Calu3 (cell line): ENCODE results near the gene OPN1MW2. TPM values are rescaled to one million over a fixed set of nuclear protein-coding genes. Genes with fewer than 3 reads are reported as not detected.
"Not testable (repeated sequence)": the region's sequence is repeated elsewhere in the genome, so short reads cannot be mapped to it uniquely, and the experiment has no call there.

ENCODE experiments used
- Bru-seq: library from RNA; stranded (reverse); fragments of 400-500 nt; gene quantifications from one replicate; lab custom pipeline; 2021; lab: Mats Ljungman, UMichigan
- BruChase-seq, 2 experiments: library from RNA; stranded (reverse); fragments of 400-500 nt; gene quantifications; one replicate each; lab custom pipeline; 2021; lab: Mats Ljungman, UMichigan
- BruUV-seq: library from RNA; stranded (reverse); fragments of 400-500 nt; replicated peaks from 2 replicates; lab custom pipeline; 2021; lab: Mats Ljungman, UMichigan
- CTCF ChIA-PET: fragments of 300-600 bp; sonication (Branson Sonifier 250); formaldehyde crosslinking; loops from one replicate; lab custom pipeline; 2022; ENCODE audit warnings: antibody characterized with exemption; lab: Charles Lee
- DNase-seq: peaks from one replicate; pipeline ENCODE4 v3.0.0; 2022
- H3K27ac Mint-ChIP-seq: one replicate; pipeline ENCODE4 v1.8.0; 2022; ENCODE audit warnings: mixed read lengths; ENCODE audit not compliant: unreplicated experiment
- H3K27me3 Mint-ChIP-seq: one replicate; pipeline ENCODE4 v1.8.0; 2022; ENCODE audit warnings: mixed read lengths; ENCODE audit not compliant: unreplicated experiment
- H3K36me3 Mint-ChIP-seq: one replicate; pipeline ENCODE4 v1.8.0; 2022; ENCODE audit warnings: mild to moderate bottlenecking, moderate library complexity, mixed read lengths; ENCODE audit not compliant: insufficient read depth, unreplicated experiment
- H3K4me1 Mint-ChIP-seq: one replicate; pipeline ENCODE4 v1.8.0; 2022; ENCODE audit warnings: mild to moderate bottlenecking, low read depth, mixed read lengths; ENCODE audit not compliant: unreplicated experiment
- H3K4me3 Mint-ChIP-seq: one replicate; pipeline ENCODE4 v1.8.0; 2022; ENCODE audit warnings: mild to moderate bottlenecking, low read depth, moderate library complexity, mixed read lengths; ENCODE audit not compliant: unreplicated experiment
- H3K9me3 Mint-ChIP-seq: one replicate; pipeline ENCODE4 v1.8.0; 2022; ENCODE audit warnings: low read depth, mixed read lengths; ENCODE audit not compliant: unreplicated experiment
- intact Hi-C: fragments of 100-400 bp; cut with micrococcal nuclease; formaldehyde crosslinking; loops from one replicate; pipeline ENCODE4 v1.10.0; 2022; ENCODE audit not compliant: unreplicated experiment
- long read RNA-seq: library from polyadenylated mRNA; stranded (forward); transcript quantifications from one replicate; pipeline ENCODE4 v2.0.0, GENCODE V29; 2022
- total RNA-seq: library from RNA; stranded (reverse); gene quantifications from 2 replicates; pipeline ENCODE4 v1.2.3, GENCODE V29; 2022

OPN1MW2 gene
- total RNA-seq (not detected in 2 replicates), Bru-seq, nascent RNA (not detected), BruChase-seq, experiment 1, labeled RNA remaining after a 6-hour chase (not detected), BruChase-seq, experiment 2, labeled RNA remaining after a 2-hour chase (not detected)
- long read RNA-seq = 0 reads

DNA sequence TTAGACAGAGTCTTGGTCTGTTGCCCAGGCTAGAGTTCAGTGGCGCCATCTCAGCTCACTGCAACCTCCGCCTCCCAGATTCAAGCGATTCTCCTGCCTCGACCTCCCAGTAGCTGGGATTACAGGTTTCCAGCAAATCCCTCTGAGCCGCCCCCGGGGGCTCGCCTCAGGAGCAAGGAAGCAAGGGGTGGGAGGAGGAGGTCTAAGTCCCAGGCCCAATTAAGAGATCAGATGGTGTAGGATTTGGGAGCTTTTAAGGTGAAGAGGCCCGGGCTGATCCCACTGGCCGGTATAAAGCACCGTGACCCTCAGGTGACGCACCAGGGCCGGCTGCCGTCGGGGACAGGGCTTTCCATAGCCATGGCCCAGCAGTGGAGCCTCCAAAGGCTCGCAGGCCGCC lies at the start of gene OPN1MW2:
Gene OPN1MW2, plus strand, starts transcription at position 301 of the 400 bp plus-strand sequence. Its CDS starts 60 bp downstream, at position 361.
- H3K9me3 Mint-ChIP-seq, BruUV-seq, CTCF ChIA-PET, intact Hi-C loops, H3K27ac Mint-ChIP-seq, DNase-seq, H3K4me3 Mint-ChIP-seq, H3K27me3 Mint-ChIP-seq, H3K36me3 Mint-ChIP-seq, H3K4me1 Mint-ChIP-seq: not testable (repeated sequence)

GRCh38 chrX:154172535-154172943 lies 47.0 kb upstream of the OPN1MW2 start:
- intact Hi-C loops, H3K4me1 Mint-ChIP-seq, CTCF ChIA-PET, H3K4me3 Mint-ChIP-seq, H3K27ac Mint-ChIP-seq, DNase-seq, H3K9me3 Mint-ChIP-seq, H3K27me3 Mint-ChIP-seq, BruUV-seq, H3K36me3 Mint-ChIP-seq: not testable (repeated sequence)

- H3K27me3 Mint-ChIP-seq, H3K27ac Mint-ChIP-seq, H3K4me1 Mint-ChIP-seq, DNase-seq, H3K9me3 Mint-ChIP-seq, CTCF ChIA-PET, H3K4me3 Mint-ChIP-seq, H3K36me3 Mint-ChIP-seq, intact Hi-C loops, BruUV-seq: not testable (repeated sequence)
Observed at GRCh38 chrX:154174356-154174755, 45.2 kb upstream of the OPN1MW2 start.

DNA sequence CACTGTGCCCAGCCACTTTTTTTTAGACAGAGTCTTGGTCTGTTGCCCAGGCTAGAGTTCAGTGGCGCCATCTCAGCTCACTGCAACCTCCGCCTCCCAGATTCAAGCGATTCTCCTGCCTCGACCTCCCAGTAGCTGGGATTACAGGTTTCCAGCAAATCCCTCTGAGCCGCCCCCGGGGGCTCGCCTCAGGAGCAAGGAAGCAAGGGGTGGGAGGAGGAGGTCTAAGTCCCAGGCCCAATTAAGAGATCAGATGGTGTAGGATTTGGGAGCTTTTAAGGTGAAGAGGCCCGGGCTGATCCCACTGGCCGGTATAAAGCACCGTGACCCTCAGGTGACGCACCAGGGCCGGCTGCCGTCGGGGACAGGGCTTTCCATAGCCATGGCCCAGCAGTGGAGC lies 37.3 kb upstream of the OPN1MW2 start, which contains the start of gene OPN1MW:
Gene OPN1MW, plus strand, starts transcription at position 301 of the 400 bp plus-strand sequence. Its CDS starts 82 bp downstream, at position 383.
- DNase-seq, H3K9me3 Mint-ChIP-seq, H3K27me3 Mint-ChIP-seq, H3K4me1 Mint-ChIP-seq, H3K27ac Mint-ChIP-seq, H3K36me3 Mint-ChIP-seq, H3K4me3 Mint-ChIP-seq, intact Hi-C loops, CTCF ChIA-PET, BruUV-seq: not testable (repeated sequence)

GRCh38 chrX:154183794-154184193 lies 35.8 kb upstream of the OPN1MW2 start:
- H3K4me3 Mint-ChIP-seq, CTCF ChIA-PET, H3K4me1 Mint-ChIP-seq, H3K36me3 Mint-ChIP-seq, H3K27ac Mint-ChIP-seq, intact Hi-C loops, BruUV-seq, H3K27me3 Mint-ChIP-seq, H3K9me3 Mint-ChIP-seq, DNase-seq: not testable (repeated sequence)

GRCh38 chrX:154192846-154193245 lies 26.7 kb upstream of the OPN1MW2 start:
- H3K27me3 Mint-ChIP-seq, BruUV-seq, H3K9me3 Mint-ChIP-seq, H3K4me3 Mint-ChIP-seq, H3K36me3 Mint-ChIP-seq, intact Hi-C loops, H3K27ac Mint-ChIP-seq, H3K4me1 Mint-ChIP-seq, CTCF ChIA-PET, DNase-seq: not testable (repeated sequence)

DNA sequence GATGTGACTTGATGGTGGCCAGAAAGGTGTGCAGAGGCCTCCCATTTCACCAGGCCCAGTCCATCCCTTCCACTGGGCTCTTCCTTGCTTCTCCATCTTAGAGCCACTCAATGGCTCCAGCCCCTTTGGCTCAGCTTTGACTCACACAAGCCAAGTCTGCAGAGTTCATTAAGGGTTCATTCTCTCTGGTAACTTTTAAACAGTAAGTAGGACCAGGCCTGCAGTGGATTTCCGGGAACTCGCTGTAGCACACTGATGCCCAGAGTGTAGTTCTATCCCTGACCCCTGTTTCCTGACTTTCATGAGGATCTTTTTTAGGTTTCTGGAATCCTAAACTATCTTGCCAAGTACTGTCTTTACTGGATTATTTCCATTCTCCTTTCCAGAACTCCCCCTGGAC lies 25.2 kb upstream of the OPN1MW2 start:
- H3K36me3 Mint-ChIP-seq, H3K27ac Mint-ChIP-seq, H3K27me3 Mint-ChIP-seq, intact Hi-C loops, H3K4me3 Mint-ChIP-seq, CTCF ChIA-PET, BruUV-seq, H3K4me1 Mint-ChIP-seq, H3K9me3 Mint-ChIP-seq, DNase-seq: not testable (repeated sequence)

DNA sequence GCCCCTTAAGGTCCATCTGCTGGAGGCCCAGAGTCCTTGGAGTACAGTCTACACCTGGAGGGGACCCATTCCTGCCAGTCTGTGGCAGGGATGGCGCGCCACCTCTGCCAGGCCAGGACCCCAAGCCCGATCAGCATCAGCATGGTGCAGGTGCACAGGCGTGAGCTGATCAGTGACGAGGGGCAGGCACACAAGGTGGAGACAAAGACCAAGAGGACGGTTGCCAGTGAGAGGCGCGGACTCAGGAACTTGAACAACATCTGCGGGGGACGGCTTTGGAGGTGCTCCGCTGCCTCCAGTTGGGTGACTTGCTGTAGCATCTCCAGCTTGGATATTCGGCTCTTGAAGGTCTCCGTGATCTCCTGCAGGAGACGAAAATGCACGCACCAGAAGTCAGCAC lies 23.1 kb upstream of the OPN1MW2 start:
- DNase-seq, H3K27ac Mint-ChIP-seq, H3K36me3 Mint-ChIP-seq, H3K27me3 Mint-ChIP-seq, CTCF ChIA-PET, intact Hi-C loops, BruUV-seq, H3K4me3 Mint-ChIP-seq, H3K4me1 Mint-ChIP-seq, H3K9me3 Mint-ChIP-seq: not testable (repeated sequence)

- DNase-seq, H3K9me3 Mint-ChIP-seq, H3K27me3 Mint-ChIP-seq, CTCF ChIA-PET, BruUV-seq, H3K4me1 Mint-ChIP-seq, H3K36me3 Mint-ChIP-seq, intact Hi-C loops, H3K4me3 Mint-ChIP-seq, H3K27ac Mint-ChIP-seq: not testable (repeated sequence)
Observed at GRCh38 chrX:154209670-154210418, 9.7 kb upstream of the OPN1MW2 start.

DNA sequence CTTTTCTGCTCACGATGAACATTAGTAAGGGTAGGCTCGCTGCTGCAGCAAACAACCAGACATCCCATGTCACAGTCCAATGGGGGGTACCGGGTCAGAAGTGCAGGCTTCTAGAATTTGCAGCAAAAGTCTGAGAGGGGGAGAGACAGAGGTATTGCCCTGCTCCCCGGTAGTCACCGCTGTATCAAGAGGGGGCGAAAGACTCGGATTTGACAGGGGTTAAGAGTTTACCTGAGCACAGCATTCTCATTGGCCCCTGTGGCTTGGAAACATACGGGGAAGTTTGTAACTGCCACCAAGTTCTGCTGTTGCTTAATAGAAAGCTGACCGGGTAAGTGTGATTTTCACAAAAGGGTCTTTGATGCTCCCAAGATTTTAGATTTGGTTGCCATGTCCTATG lies 8.5 kb upstream of the OPN1MW2 start:
- H3K27ac Mint-ChIP-seq, H3K36me3 Mint-ChIP-seq, H3K4me1 Mint-ChIP-seq, H3K9me3 Mint-ChIP-seq, H3K4me3 Mint-ChIP-seq, CTCF ChIA-PET, intact Hi-C loops, DNase-seq, H3K27me3 Mint-ChIP-seq, BruUV-seq: not testable (repeated sequence)
